Ovary (tissue), 3 donors: ENCODE results near the gene FLCN.

Experiments used
- POLR2A ChIP-seq: fragments of 450-650 bp; IDR thresholded peaks from one replicate; pipeline ENCODE4 v1.6.1; 2017; ENCODE audit warnings: antibody characterized with exemption, mild to moderate bottlenecking, moderate library complexity
- TF ChIP-seq, protein P1 (sequence below), 3 donors: fragments of 450-650 bp in 2 of 3; fragments of 200-600 bp in 1 of 3; IDR thresholded peaks; one replicate each; pipeline versions ENCODE4 v1.5.1 to v1.8.0; 2016 to 2022; ENCODE audit warnings: antibody characterized with exemption in 3 of 3, mild to moderate bottlenecking in 1 of 3
- donor health status: DM: no; HTN: no; CAD: no.

DNA sequence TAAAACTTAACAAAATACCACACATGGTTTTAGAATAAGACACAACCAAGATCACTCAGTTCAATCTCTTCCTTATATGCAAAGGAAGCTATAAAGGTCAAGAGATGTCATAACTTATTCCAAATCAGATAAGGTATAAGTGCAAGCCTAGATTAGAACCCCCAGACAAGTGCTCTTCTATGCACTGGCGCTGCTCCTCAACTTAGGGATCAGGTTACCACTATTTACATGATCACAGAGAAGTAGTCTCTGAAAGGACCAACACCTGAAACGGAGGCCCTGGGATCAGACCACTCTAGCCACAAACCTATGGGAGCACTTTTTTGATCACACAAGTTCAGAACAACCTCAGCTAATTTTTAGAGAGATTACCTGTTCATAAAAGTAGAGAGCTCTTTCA, 27.5 kb upstream of the FLCN start:
- TF ChIP-seq, protein P1, sequence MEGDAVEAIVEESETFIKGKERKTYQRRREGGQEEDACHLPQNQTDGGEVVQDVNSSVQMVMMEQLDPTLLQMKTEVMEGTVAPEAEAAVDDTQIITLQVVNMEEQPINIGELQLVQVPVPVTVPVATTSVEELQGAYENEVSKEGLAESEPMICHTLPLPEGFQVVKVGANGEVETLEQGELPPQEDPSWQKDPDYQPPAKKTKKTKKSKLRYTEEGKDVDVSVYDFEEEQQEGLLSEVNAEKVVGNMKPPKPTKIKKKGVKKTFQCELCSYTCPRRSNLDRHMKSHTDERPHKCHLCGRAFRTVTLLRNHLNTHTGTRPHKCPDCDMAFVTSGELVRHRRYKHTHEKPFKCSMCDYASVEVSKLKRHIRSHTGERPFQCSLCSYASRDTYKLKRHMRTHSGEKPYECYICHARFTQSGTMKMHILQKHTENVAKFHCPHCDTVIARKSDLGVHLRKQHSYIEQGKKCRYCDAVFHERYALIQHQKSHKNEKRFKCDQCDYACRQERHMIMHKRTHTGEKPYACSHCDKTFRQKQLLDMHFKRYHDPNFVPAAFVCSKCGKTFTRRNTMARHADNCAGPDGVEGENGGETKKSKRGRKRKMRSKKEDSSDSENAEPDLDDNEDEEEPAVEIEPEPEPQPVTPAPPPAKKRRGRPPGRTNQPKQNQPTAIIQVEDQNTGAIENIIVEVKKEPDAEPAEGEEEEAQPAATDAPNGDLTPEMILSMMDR (IDR thresholded peaks at IDR 0.05), result no peak
- no peak for TF ChIP-seq POLR2A
